ENCODE data around the gene MYOM3. TPM values are rescaled to one million over a fixed set of nuclear protein-coding genes. Genes with fewer than 3 reads are reported as not detected.
"Not testable (repeated sequence)": the region's sequence is repeated elsewhere in the genome, so short reads cannot be mapped to it uniquely, and the experiment has no call there.

Gene MYOM3
- total RNA-seq, 1 donor from 2014 or later: not detected

GRCh38 chr1:24012878-24013277 lies 99.1 kb downstream of the MYOM3 start:
- DNase-seq (ENCODE audit: low spot score); H3K4me3 Mint-ChIP-seq; H3K36me3 Mint-ChIP-seq (ENCODE audit: low read depth); H3K27ac Mint-ChIP-seq; H3K27me3 Mint-ChIP-seq (ENCODE audit: insufficient read depth); H3K4me1 Mint-ChIP-seq (ENCODE audit: low read depth); intact Hi-C loops (cut with micrococcal nuclease); H3K9me3 Mint-ChIP-seq: not testable (repeated sequence)

- Mint-ChIP-seq H3K4me1 (ENCODE audit: low read depth) (no peaks in the 10 kb centered on the region), H3K36me3 (ENCODE audit: low read depth) (no peaks in the 10 kb centered on the region), H3K4me3 (no peak overlapping the region), H3K9me3 (no peaks in the 10 kb centered on the region), H3K27me3 (ENCODE audit: insufficient read depth) (peaks cover 7% of the 10 kb centered on the region), H3K27ac (no peak overlapping the region)
- no peak for DNase-seq (ENCODE audit: low spot score)
- intact Hi-C loops (cut with micrococcal nuclease): no loop called here
Measured at GRCh38 chr1:24010650-24011049, 101.3 kb downstream of the MYOM3 start.

- DNase-seq (ENCODE audit: low spot score): no peak
- Mint-ChIP-seq H3K4me1 (ENCODE audit: low read depth) (no peaks in the 10 kb centered on the region), H3K27ac (no peak overlapping the region), H3K27me3 (ENCODE audit: insufficient read depth) (peaks cover 7% of the 10 kb centered on the region), H3K9me3 (no peaks in the 10 kb centered on the region), H3K4me3 (no peak overlapping the region), H3K36me3 (ENCODE audit: low read depth) (no peaks in the 10 kb centered on the region)
- intact Hi-C loops (cut with micrococcal nuclease): no loop called here
Measured at GRCh38 chr1:24009406-24009805, 102.5 kb downstream of the MYOM3 start.

GRCh38 chr1:24008574-24009184 lies 103.3 kb downstream of the MYOM3 start:
- H3K36me3 Mint-ChIP-seq (ENCODE audit: low read depth); H3K4me1 Mint-ChIP-seq (ENCODE audit: low read depth); H3K9me3 Mint-ChIP-seq; H3K4me3 Mint-ChIP-seq; intact Hi-C loops (cut with micrococcal nuclease); H3K27ac Mint-ChIP-seq; DNase-seq (ENCODE audit: low spot score): not testable (repeated sequence)
- peaks cover 10% of the 10 kb centered on the region for H3K27me3 Mint-ChIP-seq (ENCODE audit: insufficient read depth)

- intact Hi-C loops (cut with micrococcal nuclease): no loop called here
- Mint-ChIP-seq H3K27me3 (ENCODE audit: insufficient read depth) (peaks cover 18% of the 10 kb centered on the region), H3K9me3 (no peaks in the 10 kb centered on the region)
Measured at GRCh38 chr1:24007079-24007478, 104.9 kb downstream of the MYOM3 start.

More at GRCh38 chr1:24007079-24007478, 104.9 kb downstream of the MYOM3 start:
- no peak for DNase-seq (ENCODE audit: low spot score)
- no peak overlapping the region for H3K4me3 Mint-ChIP-seq
- no peaks in the 10 kb centered on the region for H3K4me1 Mint-ChIP-seq (ENCODE audit: low read depth)
- no peak overlapping the region for H3K27ac Mint-ChIP-seq
- no peaks in the 10 kb centered on the region for H3K36me3 Mint-ChIP-seq (ENCODE audit: low read depth)

Other genes with a start within 250 kb of the MYOM3 start
- gene FUCA1, start 243.8 kb downstream of the MYOM3 start, total RNA-seq: 3.5 TPM in 2 replicates
- not detected in 2 replicates for gene CNR2, start 198.8 kb downstream of the MYOM3 start, total RNA-seq
- gene PNRC2, start 152.3 kb downstream of the MYOM3 start, total RNA-seq: 112 and 134 TPM in 2 replicates
- gene SRSF10, start 131.8 kb downstream of the MYOM3 start, total RNA-seq: 238 and 243 TPM in 2 replicates
- gene IL22RA1, start 31.0 kb upstream of the MYOM3 start, total RNA-seq: not detected in 2 replicates
- 2.2 and 3.1 TPM in 2 replicates for gene IFNLR1, start 75.2 kb upstream of the MYOM3 start, total RNA-seq
- not detected in 2 replicates for gene GRHL3, start 207.2 kb upstream of the MYOM3 start, total RNA-seq

All from activated T-helper 1 cell treated with anti-CD3 and anti-CD28 coated beads, Interleukin-12 subunit alpha, Interleukin-12 subunit beta, Interleukin-2, Interleukin-4 antibody, amounts not matched to agents 30 ng/mL and 10 ng/mL and 1 ng/mL, durations not matched to agents 14 hours and 24 hours and 36 hours (primary cell).